Neural progenitor cell (in vitro differentiated cells): ENCODE results near the gene STIM1. TPM values are rescaled to one million over a fixed set of nuclear protein-coding genes. Genes with fewer than 3 reads are reported as not detected.

Source experiments
- DNase-seq: peaks from one replicate; pipeline ENCODE4 v3.0.0-alpha.2; 2016; ENCODE audit warnings: low spot score
- H2AFZ ChIP-seq: fragments of 200-600 bp; sonication (generic); replicated peaks from 2 replicates; pipeline ENCODE4 v1.6.1; 2016; ENCODE audit warnings: antibody characterized with exemption
- H3F3A ChIP-seq: fragments of 200-600 bp; sonication (generic); 2 replicates; pipeline ENCODE4 v1.6.1; 2016; ENCODE audit warnings: antibody characterized with exemption, low read depth
- H3K27ac ChIP-seq: fragments of 200-600 bp; sonication (generic); 2 replicates; pipeline ENCODE4 v1.5.1; 2016; ENCODE audit warnings: mild to moderate bottlenecking
- H3K27me3 ChIP-seq: fragments of 200-600 bp; sonication (generic); 2 replicates; pipeline ENCODE4 v1.6.1; 2016; ENCODE audit warnings: mild to moderate bottlenecking, moderate library complexity
- H3K36me3 ChIP-seq: fragments of 200-600 bp; sonication (generic); 2 replicates; pipeline ENCODE4 v1.5.1; 2016
- H3K4me1 ChIP-seq: fragments of 200-600 bp; sonication (generic); 2 replicates; pipeline ENCODE4 v1.6.1; 2016; ENCODE audit warnings: mixed run types
- H3K4me2 ChIP-seq: fragments of 200-600 bp; sonication (generic); 2 replicates; pipeline ENCODE4 v1.6.1; 2016
- H3K4me3 ChIP-seq: fragments of 200-600 bp; sonication (generic); 2 replicates; pipeline ENCODE4 v1.5.1; 2016
- H3K79me2 ChIP-seq: fragments of 200-600 bp; sonication (generic); 2 replicates; pipeline ENCODE4 v1.6.1; 2016; ENCODE audit warnings: low read depth
- H3K9ac ChIP-seq: fragments of 200-600 bp; sonication (generic); 2 replicates; pipeline ENCODE4 v1.6.1; 2016
- H3K9me3 ChIP-seq: fragments of 200-600 bp; sonication (generic); 2 replicates; pipeline ENCODE4 v1.5.1; 2016; ENCODE audit warnings: low read depth
- H4K20me1 ChIP-seq: fragments of 200-600 bp; sonication (generic); 2 replicates; pipeline ENCODE4 v1.6.1; 2016; ENCODE audit warnings: low read depth
- H3K27ac Mint-ChIP-seq: 3 replicates; pipeline ENCODE4 v1.8.0; 2021; ENCODE audit warnings: mixed read lengths
- H3K27me3 Mint-ChIP-seq: 2 replicates; pipeline ENCODE4 v1.8.0; 2022; ENCODE audit warnings: low read depth, mild to moderate bottlenecking, inconsistent platforms, moderate library complexity, mixed read lengths; ENCODE audit not compliant: insufficient read depth
- H3K36me3 Mint-ChIP-seq: 3 replicates; pipeline ENCODE4 v1.8.0; 2021; ENCODE audit warnings: mixed read lengths
- H3K4me1 Mint-ChIP-seq: 3 replicates; pipeline ENCODE4 v1.8.0; 2021; ENCODE audit warnings: mixed read lengths
- H3K4me3 Mint-ChIP-seq: 3 replicates; pipeline ENCODE4 v1.8.0; 2021; ENCODE audit warnings: mild to moderate bottlenecking, moderate library complexity, mixed read lengths
- H3K9me3 Mint-ChIP-seq: 3 replicates; pipeline ENCODE4 v1.8.0; 2020; ENCODE audit warnings: mixed read lengths
- CTCF ChIP-seq: fragments of 200-600 bp; sonication (generic); IDR thresholded peaks from 2 replicates; pipeline ENCODE4 v1.5.1; 2017; ENCODE audit warnings: antibody characterized with exemption, mild to moderate bottlenecking
- EZH2 ChIP-seq: fragments of 200-600 bp; sonication (generic); IDR thresholded peaks from 2 replicates; pipeline ENCODE4 v1.6.1; 2017; ENCODE audit warnings: antibody characterized with exemption, mild to moderate bottlenecking, moderate library complexity
- EZH2phosphoT487 ChIP-seq: fragments of 200-600 bp; sonication (generic); IDR thresholded peaks from 2 replicates; pipeline ENCODE4 v1.6.1; 2017; ENCODE audit warnings: antibody characterized with exemption
- total RNA-seq: library from RNA; depleted of rRNA; stranded (reverse); fragments of >200 nt; gene quantifications from 2 replicates; pipeline ENCODE4 v1.2.3, GENCODE V29; 2015; ENCODE audit warnings: low replicate concordance

The STIM1 gene
- total RNA-seq, 1 donor from 2014 or later, result 18.9 TPM

- Mint-ChIP-seq H3K27me3 (peaks cover 2% of the 10 kb centered on the region), H3K4me1 (peaks cover 26% of the 10 kb centered on the region), H3K27ac (no peak overlapping the region), H3K9me3 (no peaks in the 10 kb centered on the region), H3K4me3 (no peak overlapping the region), H3K36me3 (no peaks in the 10 kb centered on the region)
- Histone ChIP-seq H3K27me3 (no peaks in the 10 kb centered on the region), H3K27ac (no peak overlapping the region), H3K9ac (no peak overlapping the region), H3F3A (peaks cover 12% of the 10 kb centered on the region), H3K79me2 (no peaks in the 10 kb centered on the region), H3K4me3 (no peak overlapping the region), H4K20me1 (no peaks in the 10 kb centered on the region), H3K36me3 (no peaks in the 10 kb centered on the region), H3K9me3 (no peaks in the 10 kb centered on the region), H3K4me2 (no peak overlapping the region), H2AFZ (no peak overlapping the region), H3K4me1 (peaks cover 17% of the 10 kb centered on the region)
- no peak for DNase-seq
- TF ChIP-seq EZH2phosphoT487 (no peak), EZH2 (no peak), CTCF (no peak)
Observed at GRCh38 chr11:3952715-3953114, 97.3 kb downstream of the STIM1 start.

GRCh38 chr11:3953327-3953726 is 97.9 kb downstream of the STIM1 start:
- no peaks in the 10 kb centered on the region for H3K9me3 ChIP-seq
- DNase-seq, result no peak
- H3K4me1 ChIP-seq, result peaks cover 17% of the 10 kb centered on the region
- no peak overlapping the region for H3K27ac Mint-ChIP-seq
- no peak overlapping the region for H2AFZ ChIP-seq
- no peaks in the 10 kb centered on the region for H3K27me3 ChIP-seq
- H3K4me3 ChIP-seq, result no peak overlapping the region
- no peaks in the 10 kb centered on the region for H4K20me1 ChIP-seq
- H3K27ac ChIP-seq, result no peak overlapping the region
- peaks cover 26% of the 10 kb centered on the region for H3K4me1 Mint-ChIP-seq
- no peaks in the 10 kb centered on the region for H3K36me3 ChIP-seq
- H3K4me3 Mint-ChIP-seq, result no peak overlapping the region
- peaks cover 12% of the 10 kb centered on the region for H3F3A ChIP-seq
- H3K4me2 ChIP-seq, result no peak overlapping the region
- no peaks in the 10 kb centered on the region for H3K9me3 Mint-ChIP-seq
- no peaks in the 10 kb centered on the region for H3K36me3 Mint-ChIP-seq
- H3K9ac ChIP-seq, result no peak overlapping the region
- no peak for TF ChIP-seq EZH2
- no peak for TF ChIP-seq EZH2phosphoT487
- H3K79me2 ChIP-seq, result no peaks in the 10 kb centered on the region
- H3K27me3 Mint-ChIP-seq, result peaks cover 2% of the 10 kb centered on the region

GRCh38 chr11:3954448-3955298 is 99.2 kb downstream of the STIM1 start:
- no peaks in the 10 kb centered on the region for H3K9me3 Mint-ChIP-seq
- Histone ChIP-seq H4K20me1 (no peaks in the 10 kb centered on the region), H3K36me3 (no peaks in the 10 kb centered on the region), H3K4me1 (peaks cover 17% of the 10 kb centered on the region), H3K9ac (no peak overlapping the region), H3F3A (peaks cover 12% of the 10 kb centered on the region), H3K27me3 (no peaks in the 10 kb centered on the region), H3K4me3 (no peak overlapping the region), H3K79me2 (no peaks in the 10 kb centered on the region), H2AFZ (no peak overlapping the region), H3K9me3 (no peaks in the 10 kb centered on the region), H3K27ac (no peak overlapping the region), H3K4me2 (no peak overlapping the region)
- DNase-seq, result no peak
- no peak overlapping the region for H3K27ac Mint-ChIP-seq
- H3K27me3 Mint-ChIP-seq, result peaks cover 2% of the 10 kb centered on the region
- TF ChIP-seq CTCF, result no peak
- TF ChIP-seq EZH2phosphoT487, result no peak
- no peak for TF ChIP-seq EZH2
- H3K4me3 Mint-ChIP-seq, result no peak overlapping the region
- H3K4me1 Mint-ChIP-seq, result peaks cover 24% of the 10 kb centered on the region
- H3K36me3 Mint-ChIP-seq, result no peaks in the 10 kb centered on the region

DNA sequence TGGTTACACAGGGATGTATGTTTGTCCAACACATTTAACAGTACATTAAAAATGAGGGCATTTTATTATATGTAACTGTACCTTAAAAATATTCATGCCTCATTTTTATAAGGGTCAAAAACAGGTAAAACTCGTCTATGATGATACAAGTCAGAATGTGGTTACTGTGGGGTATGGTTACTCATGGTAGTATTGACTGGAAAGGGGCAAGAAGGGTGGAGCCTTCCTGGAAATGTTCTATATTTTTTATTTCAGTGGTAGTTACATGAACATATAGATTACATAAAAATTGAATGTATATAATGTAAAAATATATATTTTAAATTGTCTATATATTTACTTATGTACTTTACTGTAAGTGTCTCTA is 99.8 kb downstream of the STIM1 start:
- Histone ChIP-seq H3F3A (peaks cover 12% of the 10 kb centered on the region), H3K9me3 (no peaks in the 10 kb centered on the region), H3K4me1 (peaks cover 17% of the 10 kb centered on the region), H2AFZ (no peak overlapping the region), H4K20me1 (no peaks in the 10 kb centered on the region), H3K4me2 (no peak overlapping the region), H3K27me3 (no peaks in the 10 kb centered on the region), H3K9ac (no peak overlapping the region), H3K4me3 (no peak overlapping the region), H3K79me2 (no peaks in the 10 kb centered on the region), H3K36me3 (no peaks in the 10 kb centered on the region), H3K27ac (no peak overlapping the region)
- no peak overlapping the region for H3K4me3 Mint-ChIP-seq
- no peaks in the 10 kb centered on the region for H3K27me3 Mint-ChIP-seq
- H3K27ac Mint-ChIP-seq, result no peak overlapping the region
- no peak for DNase-seq
- TF ChIP-seq EZH2 (no peak), CTCF (no peak), EZH2phosphoT487 (no peak)
- peaks cover 20% of the 10 kb centered on the region for H3K4me1 Mint-ChIP-seq
- H3K36me3 Mint-ChIP-seq, result no peaks in the 10 kb centered on the region
- no peaks in the 10 kb centered on the region for H3K9me3 Mint-ChIP-seq
